ENCODE results near the gene TTI1.

Gene TTI1

DNA sequence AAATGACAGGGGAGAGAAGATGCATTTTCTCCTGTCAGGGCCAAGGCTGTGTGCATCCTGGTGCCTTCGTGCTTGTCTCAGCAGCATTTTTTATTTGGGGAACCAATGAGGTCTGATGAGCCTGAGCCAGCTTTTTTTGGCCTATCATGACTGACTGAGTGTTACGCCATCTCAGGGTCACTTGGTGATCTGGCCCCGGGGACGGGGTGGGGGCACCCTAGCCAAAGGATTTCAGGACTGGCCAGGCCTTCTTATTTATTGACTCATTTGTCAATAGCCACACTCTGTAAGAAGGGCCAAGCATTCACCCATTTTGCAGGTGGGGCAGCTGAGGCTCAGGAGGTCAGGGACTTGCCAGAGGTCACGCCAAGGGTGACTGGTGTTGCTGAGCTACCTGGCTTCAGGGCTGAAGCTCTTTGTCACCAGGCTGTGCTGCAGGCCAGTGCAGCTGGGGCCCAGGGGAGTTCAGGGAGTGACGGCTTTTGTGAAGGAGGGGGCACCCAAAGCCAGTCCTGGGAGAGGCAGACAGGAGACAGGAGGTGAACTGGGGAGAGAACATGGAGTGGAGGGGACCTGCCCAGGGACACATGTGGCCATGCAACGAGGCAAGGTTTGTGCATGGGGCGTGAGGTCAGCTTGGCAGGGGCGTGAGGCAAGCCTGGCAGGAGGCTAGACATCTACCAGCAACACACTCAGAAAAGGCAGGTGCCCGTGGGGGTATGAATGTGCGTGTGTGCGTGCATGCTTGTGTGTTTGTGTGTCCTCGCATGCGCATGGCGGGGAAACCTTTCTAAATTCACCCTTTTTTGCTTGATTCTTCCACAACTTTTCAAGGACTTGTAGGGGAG is 99.2 kb downstream of the TTI1 start:
- H3K4me3 ChIP-seq (ENCODE audit: low read depth, low read length), result no peak overlapping the region
- H3K27ac ChIP-seq, result no peak overlapping the region
- no peaks in the 10 kb centered on the region for H3K36me3 ChIP-seq (replicated peaks)
- TF ChIP-seq, protein P1, sequence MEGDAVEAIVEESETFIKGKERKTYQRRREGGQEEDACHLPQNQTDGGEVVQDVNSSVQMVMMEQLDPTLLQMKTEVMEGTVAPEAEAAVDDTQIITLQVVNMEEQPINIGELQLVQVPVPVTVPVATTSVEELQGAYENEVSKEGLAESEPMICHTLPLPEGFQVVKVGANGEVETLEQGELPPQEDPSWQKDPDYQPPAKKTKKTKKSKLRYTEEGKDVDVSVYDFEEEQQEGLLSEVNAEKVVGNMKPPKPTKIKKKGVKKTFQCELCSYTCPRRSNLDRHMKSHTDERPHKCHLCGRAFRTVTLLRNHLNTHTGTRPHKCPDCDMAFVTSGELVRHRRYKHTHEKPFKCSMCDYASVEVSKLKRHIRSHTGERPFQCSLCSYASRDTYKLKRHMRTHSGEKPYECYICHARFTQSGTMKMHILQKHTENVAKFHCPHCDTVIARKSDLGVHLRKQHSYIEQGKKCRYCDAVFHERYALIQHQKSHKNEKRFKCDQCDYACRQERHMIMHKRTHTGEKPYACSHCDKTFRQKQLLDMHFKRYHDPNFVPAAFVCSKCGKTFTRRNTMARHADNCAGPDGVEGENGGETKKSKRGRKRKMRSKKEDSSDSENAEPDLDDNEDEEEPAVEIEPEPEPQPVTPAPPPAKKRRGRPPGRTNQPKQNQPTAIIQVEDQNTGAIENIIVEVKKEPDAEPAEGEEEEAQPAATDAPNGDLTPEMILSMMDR (IDR thresholded peaks at IDR 0.05; ENCODE audit: low read depth, low read length, missing control alignments), result no peak
- peaks cover 4% of the 10 kb centered on the region for H3K27me3 ChIP-seq (replicated peaks)
- in situ Hi-C loops (cut with HindIII; ENCODE audit: low pct_ligation_motif_present, low sequenced_read_pairs), result no loop called here
- DNase-seq, result no peak
